HS-5 (cell line): ENCODE results near the gene ERC1.
"Not testable (repeated sequence)": the region's sequence is repeated elsewhere in the genome, so short reads cannot be mapped to it uniquely, and the experiment has no call there.

Source experiments
- DNase-seq: peaks from one replicate; pipeline ENCODE4 v3.0.0-alpha.2; 2012; ENCODE audit warnings: low read depth

ERC1 gene

DNA sequence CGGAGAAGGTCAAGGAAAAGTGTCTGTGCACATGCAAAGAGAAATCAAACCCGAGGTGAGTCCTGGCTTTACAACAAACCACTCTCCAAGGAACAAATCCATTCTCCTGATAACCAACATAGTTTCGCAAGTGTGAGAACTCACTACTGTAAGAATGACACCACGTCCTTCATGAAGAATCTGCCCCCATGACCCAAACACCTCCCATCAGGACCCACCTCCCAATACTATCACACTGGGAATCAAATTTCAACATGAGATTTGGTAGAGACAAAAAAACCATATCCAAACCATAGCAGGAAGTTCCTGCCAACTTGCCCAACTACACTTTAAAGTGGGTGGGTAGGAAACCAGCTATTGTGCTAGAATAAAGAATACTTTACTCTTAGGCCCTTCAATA, 2.4 kb upstream of the ERC1 start:
- DNase-seq = no peak

GRCh38 chr12:989051-989450, 2.0 kb upstream of the ERC1 start:
- DNase-seq = no peak

GRCh38 chr12:989751-990660, 1.0 kb upstream of the ERC1 start:
- peak; percentile 80 for DNase-seq

DNA sequence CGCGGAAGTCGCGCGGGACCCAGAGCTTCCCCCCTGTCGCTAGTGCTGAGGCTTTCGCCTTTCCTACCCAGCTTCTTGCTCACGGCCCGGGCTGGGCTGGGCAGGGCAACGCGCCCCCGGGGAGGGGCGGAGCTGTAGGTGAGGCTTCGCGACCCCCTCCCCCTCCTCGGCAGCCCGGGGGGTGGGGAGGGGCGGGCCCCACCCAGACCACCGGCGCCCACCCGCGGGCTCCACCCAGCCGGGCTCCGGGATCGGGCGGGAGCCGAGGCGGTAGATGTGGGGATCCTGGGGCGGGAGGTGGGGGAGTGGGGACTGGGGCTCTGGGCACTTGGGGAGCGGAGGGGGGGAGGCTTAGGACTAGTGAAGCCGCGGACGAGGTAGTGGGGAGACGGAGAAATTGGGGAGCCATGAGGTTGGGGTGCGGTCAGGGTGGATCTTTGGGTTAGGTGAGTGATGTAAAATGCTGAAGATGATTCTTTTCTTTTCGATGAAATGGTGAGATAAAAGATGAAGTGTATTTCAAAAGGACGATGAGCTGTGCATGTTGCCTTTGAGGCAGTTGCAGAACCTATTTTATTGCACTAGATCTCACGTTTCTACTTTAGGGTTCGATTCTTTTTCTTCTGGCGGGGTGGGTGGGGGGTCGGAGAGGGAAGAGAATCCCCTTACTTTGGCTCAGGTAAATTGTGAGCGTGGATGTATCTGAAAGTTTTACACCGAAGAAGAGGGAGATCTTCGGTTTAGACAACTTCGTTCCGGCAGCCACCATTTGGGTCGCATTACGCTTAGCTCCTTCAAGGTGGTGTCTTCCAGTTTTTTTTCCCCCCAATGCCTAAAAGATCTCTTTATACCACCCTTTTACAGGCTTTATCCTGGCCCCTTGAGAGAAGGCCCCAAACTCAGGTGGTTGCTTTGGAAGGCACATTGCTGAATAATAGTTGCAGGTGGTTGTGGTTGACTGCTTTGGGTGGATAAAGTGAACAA, 619 bp downstream of the ERC1 start:
- DNase-seq = no peak

DNA sequence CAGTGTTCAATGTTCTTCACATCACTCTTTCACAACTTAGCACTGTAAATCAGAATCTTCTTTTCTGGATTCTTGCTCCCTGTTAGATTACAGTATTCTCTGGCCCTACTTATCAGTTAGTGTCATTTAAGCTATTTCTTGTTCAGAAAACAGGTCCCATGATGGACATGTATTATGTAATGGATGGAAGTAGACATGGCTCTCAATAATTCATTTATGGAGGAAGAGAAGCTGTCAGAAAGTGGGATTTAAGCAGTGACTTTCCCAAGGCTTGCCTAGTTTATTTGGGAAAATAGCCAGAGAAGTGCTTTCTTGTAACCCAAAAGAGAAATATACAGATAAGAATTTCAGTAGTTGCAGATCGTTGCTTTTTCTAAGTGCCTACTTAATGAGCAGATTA, 1.6 kb downstream of the ERC1 start:
- no peak for DNase-seq

GRCh38 chr12:996881-997280, 5.9 kb downstream of the ERC1 start:
- no peak for DNase-seq

- no peak for DNase-seq
Observed at GRCh38 chr12:997505-997904, 6.5 kb downstream of the ERC1 start.

DNA sequence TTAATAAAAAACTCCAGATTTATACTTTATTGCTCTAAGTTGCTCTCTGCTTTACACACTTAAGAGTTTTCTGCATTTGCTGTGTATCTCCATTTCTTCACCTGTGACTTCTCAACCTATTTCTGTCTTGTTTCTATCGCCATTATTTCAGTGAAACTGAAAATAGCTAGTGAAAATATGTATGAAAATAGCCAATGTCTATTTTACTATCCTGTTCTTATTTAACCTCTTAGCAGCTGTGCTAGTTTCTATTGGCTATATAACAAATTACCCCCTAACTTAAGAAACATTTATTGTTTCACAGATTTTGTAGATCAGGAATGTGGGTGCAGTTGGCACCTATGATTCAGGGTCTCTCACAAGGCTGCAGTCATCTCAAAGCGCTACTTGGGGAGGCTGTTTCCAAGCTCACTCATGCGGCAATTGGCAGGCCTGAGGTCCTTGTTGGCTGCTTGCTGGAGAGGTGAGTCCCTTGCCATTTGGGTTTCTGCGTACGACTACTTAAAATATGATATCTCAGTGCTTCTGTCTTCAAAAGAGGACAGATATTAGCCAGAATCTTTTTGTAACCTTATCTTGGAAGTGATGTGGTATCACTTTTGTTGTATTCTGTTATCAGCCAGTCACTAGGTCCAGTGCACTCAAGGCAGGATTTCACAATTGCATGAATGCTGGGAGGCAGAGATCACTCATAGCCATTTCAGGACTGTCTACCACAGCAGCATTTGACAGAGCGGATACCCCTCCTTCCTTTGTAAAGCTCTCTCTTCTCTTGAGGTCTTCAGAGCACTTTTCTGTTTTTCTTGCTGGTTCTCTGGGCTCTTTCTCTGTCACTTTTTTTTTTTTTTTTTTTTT, 7.2 kb downstream of the ERC1 start:
- no peak for DNase-seq

DNA sequence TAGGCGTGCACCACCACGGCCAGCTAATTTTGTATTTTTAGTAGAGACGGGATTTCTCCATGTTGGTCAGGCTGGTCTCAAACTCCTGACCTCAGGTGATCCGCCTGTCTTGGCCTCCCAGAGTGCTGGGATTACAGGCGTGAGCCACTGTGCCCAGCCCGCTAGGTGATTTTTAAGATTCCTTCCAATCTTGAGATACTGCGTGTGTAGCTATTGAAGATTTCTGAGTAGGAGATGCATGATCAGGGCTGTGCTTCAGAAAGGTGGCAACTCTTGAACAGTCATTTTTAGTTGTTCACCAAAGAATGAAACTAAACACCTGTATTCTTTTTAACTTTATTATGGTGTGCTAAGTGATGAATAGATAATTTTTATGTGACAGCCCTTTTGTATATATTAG, 8.7 kb downstream of the ERC1 start:
- DNase-seq = not testable (repeated sequence)

- no peak for DNase-seq
Observed at GRCh38 chr12:1001507-1001906, 10.5 kb downstream of the ERC1 start.

DNA sequence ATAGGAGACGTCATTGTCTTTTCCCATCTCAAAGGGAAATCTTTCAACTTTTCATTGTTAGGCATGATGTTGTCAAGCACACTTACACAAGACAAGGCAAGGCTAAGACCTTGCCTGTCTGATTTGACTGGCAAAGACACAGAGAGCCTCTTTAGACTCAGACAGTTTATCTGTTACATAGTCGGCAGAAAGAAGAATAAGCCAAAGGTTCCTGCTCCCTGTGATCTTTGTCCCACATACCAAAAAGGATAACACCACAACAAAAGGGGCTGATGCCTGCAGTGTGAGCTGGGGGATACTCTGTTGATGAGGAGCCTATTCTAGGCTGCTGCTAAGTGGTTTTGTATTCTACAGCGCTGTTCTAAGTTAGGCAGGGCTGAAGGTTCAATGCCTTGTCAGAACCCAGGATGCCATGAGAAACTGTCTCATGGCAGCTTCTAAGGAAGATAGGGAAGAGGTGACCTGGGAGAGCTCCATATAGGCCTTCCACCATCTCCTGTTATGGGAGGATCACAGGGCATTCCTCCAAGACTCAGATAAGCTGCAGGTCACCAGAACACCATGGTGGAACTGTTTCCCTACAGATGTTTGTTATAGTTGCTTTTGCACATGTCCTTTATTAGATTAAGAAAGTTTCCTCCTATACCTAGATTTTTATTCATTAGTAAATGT, 12.7 kb downstream of the ERC1 start:
- DNase-seq = no peak

DNA sequence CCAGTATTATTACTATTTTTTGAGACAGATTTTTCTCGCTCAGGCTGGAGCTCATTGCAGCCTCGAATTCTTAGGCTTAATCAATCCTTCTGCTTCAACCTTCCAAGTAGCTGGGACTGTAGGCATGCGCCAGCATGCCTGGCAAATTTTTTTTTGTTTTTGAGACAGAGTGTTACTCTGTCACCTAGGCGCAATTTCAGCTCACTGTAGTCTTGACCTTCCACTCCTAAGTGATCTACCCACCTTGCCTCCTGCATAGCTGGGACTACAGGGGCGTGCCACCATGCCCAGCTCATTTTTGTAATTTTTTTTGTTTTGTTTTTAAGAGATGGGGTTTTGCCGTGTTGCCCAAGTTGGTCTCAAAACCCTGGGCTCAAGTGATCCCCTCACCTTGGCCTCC, 15.2 kb downstream of the ERC1 start:
- no peak for DNase-seq

DNA sequence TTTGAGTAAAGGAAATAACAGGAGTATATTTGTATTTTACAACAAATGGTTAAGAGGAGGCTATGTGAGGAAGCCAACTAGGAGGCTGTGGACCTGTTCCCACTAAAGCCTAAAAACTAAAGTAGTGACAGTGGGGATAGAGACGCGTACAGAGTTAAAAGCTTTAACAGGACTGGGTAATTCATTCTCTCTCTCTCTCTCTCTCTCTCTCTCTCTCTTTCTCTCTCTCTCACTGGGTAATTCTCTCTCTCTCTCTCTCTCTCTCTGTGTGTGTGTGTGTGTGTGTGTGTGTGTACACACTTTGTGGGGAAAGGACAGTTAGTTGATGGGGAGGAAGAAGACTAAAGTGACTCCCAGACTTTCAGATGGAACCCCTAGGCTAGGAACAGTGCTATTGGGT, 16.3 kb downstream of the ERC1 start:
- no peak for DNase-seq

GRCh38 chr12:1007994-1008393, 17.0 kb downstream of the ERC1 start:
- no peak for DNase-seq

DNA sequence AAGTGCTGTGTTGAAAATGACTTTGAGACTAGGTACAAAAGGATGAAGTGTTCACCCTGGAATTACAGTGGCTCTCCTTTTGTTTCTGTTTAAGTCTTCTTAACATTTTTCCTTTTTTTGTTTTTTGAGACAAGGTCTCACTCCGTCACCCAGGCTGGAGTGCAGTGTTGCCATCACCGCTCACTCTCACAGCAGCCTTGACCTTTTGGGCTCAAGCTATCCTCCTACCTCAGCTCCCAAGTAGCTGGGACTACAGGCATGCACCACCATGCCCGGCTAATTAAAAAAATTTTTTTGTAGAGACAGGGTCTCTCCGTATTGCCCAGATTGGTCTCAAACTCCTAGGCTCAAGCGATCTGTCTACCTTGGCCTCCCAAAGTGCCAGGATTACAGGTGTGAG, 20.1 kb downstream of the ERC1 start:
- no peak for DNase-seq

DNA sequence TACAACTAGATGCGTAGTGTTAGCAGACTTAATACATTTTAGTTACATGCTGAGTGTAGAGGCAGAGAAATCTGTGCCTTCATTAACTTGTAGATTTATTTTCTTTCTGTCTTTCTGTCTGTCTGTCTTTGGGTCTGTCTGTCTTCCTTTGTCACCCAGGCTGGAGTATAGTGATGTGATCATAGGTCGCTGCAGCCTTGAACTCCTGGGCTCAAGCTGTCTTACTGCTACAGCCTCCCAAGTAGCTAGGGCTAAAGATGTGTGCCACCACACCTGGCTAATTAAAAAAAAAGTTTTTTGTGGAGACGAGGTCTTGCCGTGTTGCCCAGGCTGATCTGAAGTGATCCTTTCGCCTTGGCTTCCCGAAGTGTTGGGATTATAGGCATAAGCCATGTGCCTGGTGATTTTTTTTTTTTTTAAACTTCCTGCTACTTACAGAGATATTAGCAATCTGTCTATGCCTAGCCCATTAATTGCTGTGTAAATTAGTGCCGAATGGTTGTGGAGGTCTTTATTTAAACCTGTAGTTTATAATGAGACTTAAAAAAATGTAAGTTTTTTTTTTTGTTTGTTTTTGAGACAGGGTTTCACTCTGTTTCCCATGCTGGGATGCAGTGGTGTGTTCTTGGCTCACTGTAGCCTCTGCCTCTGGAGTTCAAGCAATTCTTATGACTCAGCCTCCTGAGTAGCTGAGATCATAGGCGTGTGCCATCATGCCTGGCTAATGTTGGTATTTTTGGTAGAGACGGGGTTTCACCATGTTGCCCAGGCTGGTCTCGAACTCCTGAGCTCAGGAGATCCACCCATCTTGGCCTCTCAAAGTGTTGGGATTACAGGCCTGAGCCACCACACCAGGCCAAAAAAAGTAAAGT, 22.8 kb downstream of the ERC1 start:
- peak; percentile 56 for DNase-seq

- DNase-seq = no peak
Observed at GRCh38 chr12:1019283-1019682, 28.3 kb downstream of the ERC1 start.

DNA sequence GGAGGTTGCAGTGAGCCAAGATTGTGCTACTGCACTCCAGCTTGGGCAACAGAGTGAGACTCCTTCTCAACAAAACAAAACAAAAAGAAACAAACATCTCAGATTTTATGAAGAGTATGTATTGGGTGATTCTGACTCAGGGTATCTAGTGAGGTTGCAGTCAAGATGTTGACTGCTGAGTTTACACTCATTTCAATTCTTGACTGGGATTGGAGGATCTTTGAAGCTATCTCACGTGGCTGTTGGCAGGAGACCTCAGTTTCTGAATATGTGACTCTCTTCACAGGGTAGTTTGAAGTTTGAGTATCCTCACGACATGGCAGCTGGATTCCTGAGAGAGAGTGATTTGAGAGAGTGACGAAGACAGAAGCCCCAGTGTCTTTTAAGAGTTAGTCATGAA, 29.4 kb downstream of the ERC1 start:
- no peak for DNase-seq

GRCh38 chr12:1022032-1022970, 31.3 kb downstream of the ERC1 start:
- no peak for DNase-seq
